HG02610 (cell line): Measurements from ENCODE around the gene TBXA2R.
A peak's percentile ranks its signal among the peaks of the same experiment; 100 is the strongest.
"Not testable (repeated sequence)": the region's sequence is repeated elsewhere in the genome, so short reads cannot be mapped to it uniquely, and the experiment has no call there.

Source experiments
- ATAC-seq: cut with Tn5 transposase; IDR thresholded peaks from one replicate; pipeline ENCODE4 v1.9.1; 2021; ENCODE audit warnings: mild to moderate bottlenecking, moderate library complexity; ENCODE audit not compliant: unreplicated experiment

TBXA2R gene

DNA sequence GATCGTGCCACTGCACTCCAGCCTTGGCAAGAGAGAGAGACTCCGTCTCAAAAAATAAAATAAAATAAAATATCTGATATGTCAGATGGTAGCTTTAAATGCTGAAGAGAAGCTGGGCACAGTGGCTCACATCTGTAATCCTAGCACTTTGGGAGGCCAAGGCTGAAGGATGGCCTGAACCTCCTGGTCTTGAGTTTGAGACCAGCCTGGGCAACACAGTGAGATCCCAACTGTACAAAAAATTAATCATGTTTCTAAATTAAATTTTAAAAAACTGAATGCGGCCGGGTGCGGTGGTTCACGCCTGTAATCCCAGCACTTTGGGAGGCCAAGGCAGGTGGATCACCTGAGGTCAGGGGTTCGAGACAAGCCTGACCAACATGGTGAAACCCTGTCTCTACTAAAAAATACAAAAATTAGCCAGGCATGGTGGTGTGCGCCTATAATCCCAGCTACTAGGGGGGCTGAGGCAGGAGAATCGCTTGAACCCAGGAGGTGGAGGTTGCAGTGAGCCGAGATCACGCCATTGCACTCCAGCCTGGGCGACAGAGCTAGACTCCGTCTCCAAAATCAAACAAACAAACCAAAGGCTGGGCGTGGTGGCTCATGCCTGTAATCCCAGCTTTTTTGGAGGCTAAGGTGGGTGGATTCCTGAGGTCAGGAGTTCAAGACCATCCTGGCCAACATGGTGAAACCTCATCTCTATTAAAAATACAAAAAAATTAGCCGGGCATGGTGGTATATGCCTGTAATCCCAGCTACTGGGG is 22.5 kb downstream of the TBXA2R start:
- ATAC-seq: not testable (repeated sequence)

- ATAC-seq: not testable (repeated sequence)
These were observed 24.9 kb downstream of the TBXA2R start for GRCh38 chr19:3581792-3582191.

- ATAC-seq: no peak
These were observed 26.3 kb downstream of the TBXA2R start for GRCh38 chr19:3580156-3580934.

DNA sequence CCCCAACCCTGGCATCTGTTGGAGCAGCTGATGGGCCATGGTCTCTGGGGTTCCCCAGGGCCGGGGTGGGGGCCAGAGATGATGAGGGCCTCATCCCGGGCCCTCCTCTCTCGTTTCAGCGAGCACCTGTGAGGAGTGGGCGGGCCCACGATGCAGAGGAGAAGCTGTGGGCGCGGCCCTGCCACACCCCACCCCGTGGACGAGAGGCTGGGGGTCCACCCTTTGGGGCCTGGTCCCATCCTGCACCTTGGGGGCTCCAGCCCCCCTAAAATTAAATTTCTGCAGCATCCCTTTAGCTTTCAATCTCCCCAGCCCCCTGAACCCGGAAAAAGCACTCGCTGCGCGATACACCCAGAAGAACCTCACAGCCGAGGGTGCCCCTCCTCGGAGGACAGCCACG is 28.3 kb downstream of the TBXA2R start:
- no peak for ATAC-seq

DNA sequence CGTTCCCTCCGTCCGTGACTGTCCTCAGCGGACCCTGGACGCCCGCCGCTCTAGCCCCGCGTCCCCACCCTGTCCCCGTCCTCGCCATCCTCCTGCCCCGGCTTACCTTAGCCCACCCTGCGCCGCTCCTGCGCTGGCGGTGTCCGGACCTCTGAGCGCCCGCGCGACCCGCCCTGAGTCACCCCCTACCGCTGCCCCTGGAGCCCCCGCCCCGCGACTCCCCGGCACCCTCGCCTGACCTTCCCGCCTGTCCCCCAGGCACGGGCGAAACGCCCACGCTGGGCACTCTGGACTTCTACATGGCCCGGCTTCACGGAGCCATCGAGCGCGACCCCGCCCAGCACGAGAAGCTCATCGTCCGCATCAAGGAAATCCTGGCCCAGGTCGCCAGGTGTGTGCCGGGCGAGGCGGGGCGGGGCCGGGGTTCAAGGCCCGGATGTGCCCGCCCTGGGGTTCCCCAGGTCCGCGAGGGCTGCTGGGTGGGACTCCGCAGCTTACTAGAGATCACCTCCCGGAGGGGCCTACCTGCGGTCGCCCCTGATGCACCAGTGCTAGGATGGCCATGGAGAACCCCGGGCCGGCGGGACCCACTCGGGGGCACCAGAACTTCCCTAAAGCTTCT is 28.8 kb downstream of the TBXA2R start:
- no peak for ATAC-seq

- ATAC-seq: no peak
These were observed 29.8 kb downstream of the TBXA2R start for GRCh38 chr19:3576696-3577443.

DNA sequence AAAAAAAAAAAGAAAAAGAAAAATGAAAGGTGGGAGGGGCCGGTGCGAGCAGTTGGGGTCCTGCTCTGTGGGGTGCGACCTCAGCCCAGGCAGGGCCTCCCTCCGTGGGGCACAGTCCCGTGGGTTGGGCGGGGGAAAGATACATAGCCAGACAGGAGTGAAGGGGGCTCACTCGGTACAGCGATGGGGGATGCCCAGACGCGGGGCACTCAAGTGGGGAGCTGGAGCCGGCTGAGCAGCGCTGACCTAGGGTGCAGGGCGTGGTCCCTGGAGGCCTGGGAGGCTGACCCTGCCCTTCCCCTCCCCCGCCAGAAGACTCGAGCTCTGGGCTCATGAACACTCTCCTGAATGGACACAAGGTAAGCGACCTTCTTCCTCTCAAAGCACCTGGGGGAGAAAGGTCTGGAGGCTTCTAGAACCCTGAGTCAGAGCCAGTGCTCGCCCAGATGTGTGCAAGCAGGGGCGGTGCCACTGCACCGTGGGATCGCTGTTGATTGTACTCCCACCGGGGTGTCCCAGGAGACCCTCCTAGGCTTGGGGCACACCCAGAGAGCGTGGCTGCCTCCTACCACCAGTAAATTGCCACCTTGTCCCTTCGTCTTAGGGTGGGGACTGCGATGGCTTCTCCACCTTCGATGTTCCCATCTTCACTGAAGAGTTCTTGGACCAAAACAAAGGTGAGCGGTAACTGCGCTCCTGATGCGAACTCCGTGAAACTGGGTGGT is 30.6 kb downstream of the TBXA2R start:
- ATAC-seq: no peak

- ATAC-seq: no peak
These were observed 31.4 kb downstream of the TBXA2R start for GRCh38 chr19:3575260-3575741.

DNA sequence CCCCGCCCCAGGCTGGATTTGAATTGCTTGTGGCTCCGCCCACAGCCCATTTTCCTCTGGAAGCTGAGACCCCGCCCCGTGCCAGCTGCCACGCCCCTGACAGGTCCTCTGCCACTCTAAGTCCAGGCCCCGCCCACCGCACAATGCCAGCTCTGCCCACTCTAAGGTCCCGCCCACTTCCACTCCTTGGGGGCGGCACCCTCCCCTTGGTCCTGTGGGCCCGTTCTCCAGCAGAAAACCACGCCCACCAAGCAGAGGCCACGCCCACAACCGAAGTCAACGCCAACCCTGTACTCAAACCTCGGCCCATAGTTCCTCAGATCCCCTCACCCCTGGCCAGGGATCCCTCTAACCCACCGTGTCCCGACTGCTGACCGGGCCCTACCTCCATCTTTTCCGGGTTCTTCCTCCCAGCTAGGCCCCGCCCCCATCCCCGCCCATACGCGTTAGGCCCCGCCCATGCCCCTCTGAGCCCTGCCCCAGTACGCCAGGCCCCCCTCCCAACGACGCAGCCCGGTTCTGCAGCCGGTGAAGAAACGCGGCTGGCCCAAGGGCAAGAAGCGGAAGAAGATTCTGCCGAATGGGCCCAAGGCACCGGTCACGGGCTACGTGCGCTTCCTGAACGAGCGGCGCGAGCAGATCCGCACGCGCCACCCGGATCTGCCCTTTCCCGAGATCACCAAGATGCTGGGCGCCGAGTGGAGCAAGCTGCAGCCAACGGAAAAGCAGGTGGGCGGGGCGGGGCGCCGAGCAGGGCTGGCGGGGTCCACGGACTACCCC is 32.6 kb downstream of the TBXA2R start:
- ATAC-seq: no peak

DNA sequence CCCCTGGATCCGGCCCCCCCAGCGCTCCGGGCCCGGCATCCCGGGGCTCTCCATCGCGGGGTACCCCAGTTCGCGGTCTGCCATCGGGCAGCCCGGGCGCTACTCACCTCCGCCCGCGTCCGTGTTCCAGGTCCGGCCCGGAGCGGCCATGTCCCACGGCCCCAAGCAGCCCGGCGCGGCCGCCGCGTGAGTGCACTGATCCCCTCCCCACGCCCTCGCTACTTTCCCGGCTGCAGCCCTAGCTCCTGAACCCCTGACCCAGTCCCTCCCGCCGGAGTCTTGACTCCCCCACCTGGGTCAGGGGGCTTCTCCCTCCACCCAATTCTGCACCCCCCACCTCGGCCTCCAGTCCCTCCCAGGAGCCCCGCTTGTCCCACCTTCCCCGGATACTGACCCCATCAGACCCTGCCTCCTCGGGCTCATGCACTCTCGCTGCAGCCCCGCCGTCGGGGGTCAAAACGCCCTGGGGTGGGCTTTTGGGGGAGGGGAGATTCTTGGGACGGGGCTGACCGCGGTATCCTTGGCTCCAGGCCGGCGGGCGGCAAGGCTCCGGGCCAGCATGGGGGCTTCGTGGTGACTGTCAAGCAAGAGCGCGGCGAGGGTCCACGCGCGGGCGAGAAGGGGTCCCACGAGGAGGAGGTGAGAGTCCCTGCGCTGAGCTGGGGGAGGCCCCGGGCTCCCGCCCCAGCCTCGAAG is 33.4 kb downstream of the TBXA2R start:
- ATAC-seq: no peak

DNA sequence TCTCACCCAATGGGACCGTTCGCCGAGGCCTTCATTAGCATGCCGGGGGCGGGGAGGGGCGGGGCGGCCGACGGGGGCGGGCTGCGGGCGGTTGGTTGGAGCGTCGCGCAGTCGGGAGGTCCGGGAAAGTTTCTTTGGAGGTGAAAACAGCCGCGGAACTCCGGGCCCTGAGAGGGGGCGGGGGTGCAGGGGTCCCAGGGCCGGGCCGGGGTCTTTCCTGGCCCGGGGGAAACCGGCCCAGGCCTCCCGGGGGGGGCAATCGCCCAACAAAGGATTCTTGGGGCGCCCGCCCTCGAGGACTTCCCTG is 33.9 kb downstream of the TBXA2R start, which contains the start of gene HMG20B:
Gene HMG20B, plus strand, starts transcription at position 90 of the 307 bp plus-strand sequence. CDS start 366 bp downstream, outside the sequence.
- ATAC-seq: no peak

DNA sequence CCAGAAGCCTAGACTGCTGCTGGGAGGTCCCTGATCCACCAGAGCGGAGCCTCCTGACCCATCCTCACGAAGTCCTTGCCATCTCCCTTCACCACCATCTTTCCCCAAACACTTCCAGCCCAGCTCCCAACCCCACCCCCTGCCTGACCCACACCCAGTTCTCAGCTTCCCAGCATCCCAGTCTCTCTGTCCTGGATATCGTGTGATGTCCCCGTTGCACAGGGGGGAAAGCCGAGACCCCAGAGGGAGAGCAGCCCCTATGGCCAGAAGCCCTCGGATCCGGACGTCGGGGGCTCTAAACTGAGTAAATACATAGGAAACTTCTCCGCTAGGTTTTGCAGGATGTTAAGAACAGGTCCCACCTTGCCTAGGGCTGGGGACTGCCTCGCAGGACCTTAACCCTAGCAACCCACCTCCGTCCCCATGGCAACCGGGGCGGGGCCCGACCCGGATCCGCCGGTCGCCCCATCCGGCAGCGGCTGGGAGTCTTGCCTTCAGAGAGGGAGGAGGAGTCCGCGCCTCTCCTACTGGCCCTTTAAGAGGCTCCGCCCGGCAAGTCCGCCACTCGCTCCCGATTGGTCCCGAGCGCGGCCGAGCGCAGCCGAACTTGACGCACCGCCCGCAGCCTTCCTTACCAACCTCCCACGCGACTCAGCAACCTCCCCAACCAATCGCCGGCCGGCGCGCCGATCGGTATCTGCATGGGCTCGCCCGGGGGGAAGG is 34.4 kb downstream of the TBXA2R start:
- peak; percentile 95 for ATAC-seq

DNA sequence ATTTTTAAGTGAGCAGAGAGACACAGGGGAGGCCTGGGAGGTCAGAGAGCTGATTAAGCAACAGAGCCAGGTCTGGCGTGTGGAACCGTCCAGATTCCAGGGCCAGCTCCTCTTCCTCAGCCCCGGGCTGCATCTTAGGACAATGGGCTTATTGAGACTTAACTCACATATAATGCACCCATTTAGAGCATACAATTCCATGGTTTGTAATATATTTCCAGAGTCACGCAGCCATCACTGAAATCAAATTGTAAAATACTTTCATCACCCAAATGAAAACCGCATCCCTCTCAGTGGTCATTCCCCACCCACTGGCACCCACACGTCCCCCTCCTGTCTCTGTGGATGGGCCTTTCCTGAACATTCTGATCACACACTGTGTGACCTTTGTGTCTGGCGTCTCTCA is 36.1 kb downstream of the TBXA2R start:
- ATAC-seq: no peak

DNA sequence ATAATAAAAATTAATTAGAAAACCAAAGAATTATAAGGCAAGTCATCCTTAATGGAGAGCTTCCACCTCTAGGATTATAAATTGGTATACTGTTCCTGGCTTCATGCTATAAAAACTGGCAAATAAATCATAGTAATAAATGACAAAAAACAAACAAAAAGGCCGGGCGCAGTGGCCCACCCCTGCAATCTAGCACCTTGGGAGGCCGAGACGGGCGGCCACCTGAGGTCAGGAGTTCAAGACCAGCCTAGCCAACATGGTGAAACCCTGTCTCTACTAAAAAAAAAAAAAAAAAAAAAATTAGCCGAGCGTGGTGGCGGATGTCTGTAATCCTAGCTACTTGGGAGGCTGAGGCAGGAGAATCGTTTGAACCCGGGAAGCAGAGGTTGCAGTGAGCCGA is 36.6 kb downstream of the TBXA2R start:
- ATAC-seq: not testable (repeated sequence)

DNA sequence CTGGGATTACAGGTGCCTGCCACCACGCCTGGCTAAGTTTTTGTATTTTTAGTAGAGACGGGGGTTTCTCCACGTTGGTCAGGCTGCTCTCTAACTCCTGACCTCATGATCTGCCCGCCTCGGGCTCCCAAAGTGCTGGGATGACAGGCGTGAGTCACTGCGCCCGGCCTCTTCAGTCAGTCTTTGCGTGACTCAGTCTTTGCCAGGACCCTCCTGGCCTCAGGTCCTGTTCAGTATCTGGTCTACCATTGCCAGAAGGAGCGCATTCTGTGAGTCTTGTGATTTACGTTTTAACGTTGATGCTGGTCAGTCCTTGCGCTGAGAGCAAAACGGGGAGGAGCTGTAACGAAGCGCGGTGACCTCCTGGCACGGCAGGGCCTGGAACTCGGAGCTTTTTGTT is 41.5 kb downstream of the TBXA2R start:
- ATAC-seq: no peak

DNA sequence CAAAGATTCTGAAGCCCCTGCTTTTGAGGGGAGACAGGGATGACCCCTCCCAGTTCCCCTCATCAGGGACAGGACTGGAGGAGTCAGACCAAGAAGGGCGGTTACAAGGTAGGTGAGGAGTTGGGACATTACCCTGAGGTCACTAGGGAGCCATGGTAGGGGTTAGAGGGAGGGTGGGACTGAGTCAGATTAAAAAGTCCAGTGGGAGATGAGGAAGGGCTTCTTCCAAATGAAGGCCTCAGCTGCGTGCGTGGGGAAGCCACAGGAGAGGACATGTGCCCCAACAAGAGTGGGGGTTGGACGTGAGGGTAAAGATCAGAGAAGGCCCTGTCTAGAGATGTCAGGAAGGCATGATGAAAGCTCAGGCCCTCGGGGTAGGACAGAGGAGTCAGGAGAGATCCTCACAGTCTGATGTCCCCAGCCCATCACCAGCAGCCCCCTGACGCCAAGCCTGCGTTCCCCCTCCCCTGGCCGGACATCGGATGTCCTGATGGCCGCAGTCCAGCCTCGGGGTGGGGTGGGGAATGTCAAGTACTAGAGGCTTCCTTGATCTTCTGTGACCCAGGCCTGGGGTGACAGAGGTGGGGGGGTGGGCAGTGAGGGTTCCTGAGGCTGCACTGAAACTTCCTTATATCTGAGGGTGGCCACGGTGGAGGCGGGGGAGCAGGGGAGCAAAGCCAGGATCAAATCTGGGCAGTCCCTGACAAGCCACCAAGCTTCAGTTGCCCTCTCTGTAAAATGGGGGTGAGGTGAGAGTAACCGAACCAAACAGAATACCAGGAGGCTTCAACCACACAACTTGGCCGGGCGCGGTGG is 42.8 kb downstream of the TBXA2R start:
- ATAC-seq: no peak

- peak; percentile 85 for ATAC-seq
These were observed 49.0 kb downstream of the TBXA2R start, which contains the start of gene MFSD12 for GRCh38 chr19:3557461-3558248. Gene MFSD12 (minus strand): TSS chr19:3557586. CDS start chr19:3557403, 183 bp downstream.
